CD8-positive, alpha-beta memory T cell (primary cell): Measurements from ENCODE around the gene KCMF1. TPM values are rescaled to one million over a fixed set of nuclear protein-coding genes. Genes with fewer than 3 reads are reported as not detected.

ENCODE experiments used
- CTCF ChIA-PET: fragments of 350-600 bp; sonication (Branson Sonifier 250); formaldehyde crosslinking; loops from one replicate; lab custom pipeline; 2021; ENCODE audit warnings: antibody characterized with exemption; lab: Charles Lee
- POLR2A ChIA-PET: fragments of 350-600 bp; sonication (Branson Sonifier 250); formaldehyde crosslinking; loops from one replicate; lab custom pipeline; 2021; ENCODE audit warnings: antibody characterized with exemption; lab: Charles Lee
- DNase-seq, 5 donors: peaks; one replicate each; pipeline versions ENCODE4 v3.0.0 to v3.0.0-alpha.2; 2020 to 2022; ENCODE audit warnings: mixed read lengths in 1 of 5
- H3K27ac ChIP-seq: one replicate; pipeline ENCODE4 v1.7.0; 2013; ENCODE audit warnings: low read depth, mild to moderate bottlenecking, low read length, moderate library complexity
- H3K27me3 ChIP-seq: 2 replicates; pipeline ENCODE4 v1.7.0; 2013; ENCODE audit warnings: low read length, mild to moderate bottlenecking; ENCODE audit not compliant: insufficient read depth, poor library complexity, severe bottlenecking
- H3K36me3 ChIP-seq: 2 replicates; pipeline ENCODE4 v1.7.0; 2013; ENCODE audit warnings: mild to moderate bottlenecking, low read length, moderate library complexity; ENCODE audit not compliant: insufficient read depth
- H3K4me1 ChIP-seq: 2 replicates; pipeline ENCODE4 v1.7.0; 2013; ENCODE audit warnings: mild to moderate bottlenecking, low read length, moderate library complexity; ENCODE audit not compliant: insufficient read depth
- H3K4me3 ChIP-seq: 2 replicates; pipeline ENCODE4 v1.7.0; 2013; ENCODE audit warnings: mild to moderate bottlenecking, low read length
- H3K9me3 ChIP-seq: 2 replicates; pipeline ENCODE4 v1.7.0; 2013; ENCODE audit warnings: mild to moderate bottlenecking, low read length
- H3K27ac Mint-ChIP-seq, 8 donors: one replicate each; pipeline ENCODE4 v1.8.0; 2020 to 2021; ENCODE audit warnings: mixed read lengths in 8 of 8, mild to moderate bottlenecking in 6 of 8, inconsistent platforms in 3 of 8, moderate library complexity in 3 of 8
- H3K27me3 Mint-ChIP-seq, 2 donors: one replicate each; pipeline ENCODE4 v1.8.0; 2020 to 2021; ENCODE audit warnings: mixed read lengths in 2 of 2, mild to moderate bottlenecking in 1 of 2, moderate library complexity in 1 of 2
- H3K36me3 Mint-ChIP-seq, 3 donors: one replicate each; pipeline ENCODE4 v1.8.0; 2020 to 2021; ENCODE audit warnings: mixed read lengths in 3 of 3, inconsistent platforms in 1 of 3, mild to moderate bottlenecking in 1 of 3
- H3K4me1 Mint-ChIP-seq, 3 donors: one replicate each; pipeline ENCODE4 v1.8.0; 2020 to 2021; ENCODE audit warnings: mixed read lengths in 3 of 3, inconsistent platforms in 1 of 3, mild to moderate bottlenecking in 1 of 3
- H3K4me3 Mint-ChIP-seq, 7 donors: one replicate each; pipeline ENCODE4 v1.8.0; 2020 to 2021; ENCODE audit warnings: mixed read lengths in 7 of 7, mild to moderate bottlenecking in 6 of 7, moderate library complexity in 4 of 7, inconsistent platforms in 2 of 7
- H3K9me3 Mint-ChIP-seq, 5 donors: one replicate each; pipeline ENCODE4 v1.8.0; 2020 to 2022; ENCODE audit warnings: mixed read lengths in 5 of 5, mild to moderate bottlenecking in 3 of 5, moderate library complexity in 2 of 5, inconsistent platforms in 1 of 5
- polyA plus RNA-seq: library from polyadenylated mRNA; unstranded; fragments of 300-500 nt; fragmentation: Illumina TruSeq; gene quantifications from one replicate; pipeline ENCODE4 v1.2.3, GENCODE V29; 2021
- total RNA-seq, 2 experiments: library from RNA; stranded (reverse); gene quantifications; one replicate each; pipeline ENCODE4 v1.2.3, GENCODE V29; 2021

Gene KCMF1
- total and polyA plus RNA-seq, 3 experiments from 2014 or later = 30.7 to 105 (median 98.1) TPM

- Histone ChIP-seq H3K4me3 (no peak overlapping the region), H3K36me3 (no peaks in the 10 kb centered on the region), H3K9me3 (no peaks in the 10 kb centered on the region), H3K27ac (no peak overlapping the region), H3K27me3 (peaks cover under 1% of the 10 kb centered on the region), H3K4me1 (no peaks in the 10 kb centered on the region)
- peaks cover 9 to 20% (median 18%) of the 10 kb centered on the region in 3 donors for H3K4me1 Mint-ChIP-seq
- no peaks in the 10 kb centered on the region for H3K9me3 Mint-ChIP-seq
- no peak overlapping the region for H3K4me3 Mint-ChIP-seq
- POLR2A ChIA-PET = no interaction called here
- H3K36me3 Mint-ChIP-seq = no peaks in the 10 kb centered on the region
- no peak overlapping the region for H3K27ac Mint-ChIP-seq
- no peak for DNase-seq
- CTCF ChIA-PET = no interaction called here
- peaks cover 10 to 24% of the 10 kb centered on the region in 2 donors for H3K27me3 Mint-ChIP-seq
These were observed 90.9 kb downstream of the KCMF1 start for GRCh38 chr2:85061896-85062295.

- no peaks in the 10 kb centered on the region for H3K9me3 Mint-ChIP-seq
- CTCF ChIA-PET = no interaction called here
- no peak for DNase-seq
- POLR2A ChIA-PET = no interaction called here
- Histone ChIP-seq H3K4me1 (no peaks in the 10 kb centered on the region), H3K27me3 (peaks cover 7% of the 10 kb centered on the region), H3K9me3 (no peaks in the 10 kb centered on the region), H3K36me3 (no peaks in the 10 kb centered on the region), H3K4me3 (no peak overlapping the region), H3K27ac (no peak overlapping the region)
- H3K36me3 Mint-ChIP-seq = peaks cover 0 to 1% (median 0%) of the 10 kb centered on the region in 3 donors
- H3K4me3 Mint-ChIP-seq = no peak overlapping the region
- peaks cover 10 to 31% of the 10 kb centered on the region in 2 donors for H3K27me3 Mint-ChIP-seq
- peaks cover 4 to 20% (median 14%) of the 10 kb centered on the region in 3 donors for H3K4me1 Mint-ChIP-seq
- H3K27ac Mint-ChIP-seq = no peak overlapping the region
These were observed 91.6 kb downstream of the KCMF1 start for GRCh38 chr2:85062565-85062964.

GRCh38 chr2:85063981-85064599, 93.1 kb downstream of the KCMF1 start:
- Mint-ChIP-seq H3K4me1 (peaks cover 0 to 13% (median 8%) of the 10 kb centered on the region in 3 donors), H3K9me3 (no peaks in the 10 kb centered on the region), H3K27me3 (peaks cover 11 to 33% of the 10 kb centered on the region in 2 donors), H3K27ac (peak overlapping the region in 1 of 8 donors; percentile 32), H3K36me3 (peaks cover 0 to 2% (median 0%) of the 10 kb centered on the region in 3 donors), H3K4me3 (no peak overlapping the region)
- CTCF ChIA-PET = no interaction called here
- Histone ChIP-seq H3K36me3 (no peaks in the 10 kb centered on the region), H3K27me3 (peaks cover 7% of the 10 kb centered on the region), H3K4me3 (no peak overlapping the region), H3K4me1 (no peaks in the 10 kb centered on the region), H3K27ac (no peak overlapping the region), H3K9me3 (no peaks in the 10 kb centered on the region)
- no peak for DNase-seq
- POLR2A ChIA-PET = no interaction called here

GRCh38 chr2:85064927-85065577, 94.1 kb downstream of the KCMF1 start:
- H3K9me3 ChIP-seq = no peaks in the 10 kb centered on the region
- peaks cover 0 to 9% (median 5%) of the 10 kb centered on the region in 3 donors for H3K4me1 Mint-ChIP-seq
- H3K4me3 Mint-ChIP-seq = no peak overlapping the region
- H3K36me3 Mint-ChIP-seq = peaks cover 0 to 2% (median 0%) of the 10 kb centered on the region in 3 donors
- H3K4me3 ChIP-seq = no peak overlapping the region
- no peaks in the 10 kb centered on the region for H3K4me1 ChIP-seq
- H3K27me3 ChIP-seq = peaks cover 7% of the 10 kb centered on the region
- ChIA-PET POLR2A (no interaction called here), CTCF (no interaction called here)
- peaks cover 11 to 33% of the 10 kb centered on the region in 2 donors for H3K27me3 Mint-ChIP-seq
- peak overlapping the region in 2 of 8 donors; percentile 14 to 87 for H3K27ac Mint-ChIP-seq
- H3K27ac ChIP-seq = no peak overlapping the region
- no peaks in the 10 kb centered on the region for H3K9me3 Mint-ChIP-seq
- no peaks in the 10 kb centered on the region for H3K36me3 ChIP-seq
- DNase-seq = no peak

GRCh38 chr2:85066006-85066740, 95.2 kb downstream of the KCMF1 start:
- no peak overlapping the region for H3K27ac ChIP-seq
- Mint-ChIP-seq H3K27ac (no peak overlapping the region), H3K4me1 (peaks cover 0 to 9% (median 5%) of the 10 kb centered on the region in 3 donors), H3K9me3 (no peaks in the 10 kb centered on the region), H3K36me3 (peaks cover 0 to 2% (median 0%) of the 10 kb centered on the region in 3 donors), H3K27me3 (peaks cover 11 to 39% of the 10 kb centered on the region in 2 donors), H3K4me3 (no peak overlapping the region)
- H3K4me3 ChIP-seq = no peak overlapping the region
- H3K4me1 ChIP-seq = no peaks in the 10 kb centered on the region
- POLR2A ChIA-PET = no interaction called here
- DNase-seq = no peak
- H3K9me3 ChIP-seq = no peaks in the 10 kb centered on the region
- H3K36me3 ChIP-seq = no peaks in the 10 kb centered on the region
- peaks cover 7% of the 10 kb centered on the region for H3K27me3 ChIP-seq
- CTCF ChIA-PET = interaction anchor here (0.8 to 1.8 kb wide), 5 partner anchors 9 to 369 kb away, joined by 3 to 6 read pairs (median 4); no protein-coding TSS in a partner anchor

- CTCF ChIA-PET = interaction anchor here (0.8 to 1.8 kb wide), 6 partner anchors 10 to 368 kb away, joined by 3 to 6 read pairs (median 4); no protein-coding TSS in a partner anchor
- Histone ChIP-seq H3K36me3 (no peaks in the 10 kb centered on the region), H3K9me3 (no peaks in the 10 kb centered on the region), H3K4me3 (no peak overlapping the region), H3K4me1 (no peaks in the 10 kb centered on the region), H3K27ac (no peak overlapping the region), H3K27me3 (peaks cover 7% of the 10 kb centered on the region)
- Mint-ChIP-seq H3K27ac (no peak overlapping the region), H3K36me3 (peaks cover 0 to 2% (median 0%) of the 10 kb centered on the region in 3 donors), H3K9me3 (no peaks in the 10 kb centered on the region), H3K4me3 (peak overlapping the region in 2 of 7 donors; percentile 22 to 24), H3K27me3 (peaks cover 11 to 42% of the 10 kb centered on the region in 2 donors), H3K4me1 (peaks cover 0 to 9% (median 5%) of the 10 kb centered on the region in 3 donors)
- peak in 2 of 5 donors; percentile 3 to 5 for DNase-seq
- POLR2A ChIA-PET = no interaction called here
These were observed 96.0 kb downstream of the KCMF1 start for GRCh38 chr2:85066874-85067351.

- POLR2A ChIA-PET = no interaction called here
- no peak overlapping the region for H3K4me3 Mint-ChIP-seq
- CTCF ChIA-PET = no interaction called here
- H3K4me1 Mint-ChIP-seq = peaks cover 0 to 9% (median 5%) of the 10 kb centered on the region in 3 donors
- H3K9me3 Mint-ChIP-seq = no peaks in the 10 kb centered on the region
- H3K36me3 Mint-ChIP-seq = peaks cover 0 to 2% (median 0%) of the 10 kb centered on the region in 3 donors
- Histone ChIP-seq H3K27me3 (peaks cover 14% of the 10 kb centered on the region), H3K27ac (no peak overlapping the region), H3K4me3 (no peak overlapping the region), H3K4me1 (no peaks in the 10 kb centered on the region), H3K9me3 (no peaks in the 10 kb centered on the region), H3K36me3 (no peaks in the 10 kb centered on the region)
- no peak for DNase-seq
- peaks cover 9 to 44% of the 10 kb centered on the region in 2 donors for H3K27me3 Mint-ChIP-seq
- no peak overlapping the region for H3K27ac Mint-ChIP-seq
These were observed 100.1 kb downstream of the KCMF1 start for GRCh38 chr2:85071096-85071495.
